Adipocyte (in vitro differentiated cells): ENCODE results near the gene HP1BP3.

Experiments used
- DNase-seq: peaks from one replicate; pipeline ENCODE4 v3.0.0-alpha.2; 2015; ENCODE audit warnings: low read depth
- H3K27me3 ChIP-seq: replicated peaks from 2 replicates; pipeline ENCODE4 v1.7.0; 2013; ENCODE audit warnings: mild to moderate bottlenecking, low read length, moderate library complexity; ENCODE audit not compliant: control insufficient read depth, insufficient read depth
- H3K36me3 ChIP-seq: 2 replicates; pipeline ENCODE4 v1.7.0; 2013; ENCODE audit warnings: low read length, mild to moderate bottlenecking, moderate library complexity; ENCODE audit not compliant: control insufficient read depth, insufficient read depth, severe bottlenecking
- H3K4me1 ChIP-seq: 2 replicates; pipeline ENCODE4 v1.7.0; 2013; ENCODE audit warnings: mild to moderate bottlenecking, low read length, moderate library complexity; ENCODE audit not compliant: control insufficient read depth, insufficient read depth
- H3K4me3 ChIP-seq: 2 replicates; pipeline ENCODE4 v1.7.0; 2013; ENCODE audit warnings: mild to moderate bottlenecking, low read length, moderate library complexity
- H3K9ac ChIP-seq: 2 replicates; pipeline ENCODE4 v1.7.0; 2013; ENCODE audit warnings: mild to moderate bottlenecking, low read length, moderate library complexity
- H3K9me3 ChIP-seq: 2 replicates; pipeline ENCODE4 v1.7.0; 2013; ENCODE audit warnings: mild to moderate bottlenecking, low read length, moderate library complexity; ENCODE audit not compliant: control insufficient read depth

Gene HP1BP3

GRCh38 chr1:20787029-20787839, at the start of gene HP1BP3:
Gene HP1BP3, minus strand, starts transcription at chr1:20787307. Its CDS starts 6,867 bp downstream, at chr1:20780440.
- Histone ChIP-seq H3K9ac (peak within 1 kb of the TSS; percentile 98), H3K27me3 (no peaks in the 10 kb centered on the region), H3K4me3 (peak within 1 kb of the TSS; percentile 90), H3K4me1 (peaks cover 19% of the 10 kb centered on the region), H3K9me3 (no peaks in the 10 kb centered on the region), H3K36me3 (no peaks in the 10 kb centered on the region)
- peak; percentile 91 for DNase-seq

- Histone ChIP-seq H3K4me1 (peaks cover 7% of the 10 kb centered on the region), H3K36me3 (peaks cover 27% of the 10 kb centered on the region), H3K4me3 (no peak overlapping the region), H3K9me3 (no peaks in the 10 kb centered on the region), H3K27me3 (no peaks in the 10 kb centered on the region), H3K9ac (no peak overlapping the region)
- no peak for DNase-seq
Measured at GRCh38 chr1:20836230-20836629, 49.1 kb upstream of the HP1BP3 start.

GRCh38 chr1:20834780-20835179, 47.7 kb upstream of the HP1BP3 start:
- no peaks in the 10 kb centered on the region for H3K27me3 ChIP-seq
- DNase-seq: peak; percentile 16
- no peaks in the 10 kb centered on the region for H3K9me3 ChIP-seq
- no peak overlapping the region for H3K9ac ChIP-seq
- H3K4me3 ChIP-seq: no peak overlapping the region
- peaks cover 12% of the 10 kb centered on the region for H3K36me3 ChIP-seq
- peaks cover 11% of the 10 kb centered on the region for H3K4me1 ChIP-seq

- no peak overlapping the region for H3K9ac ChIP-seq
- no peak overlapping the region for H3K4me3 ChIP-seq
- peaks cover 7% of the 10 kb centered on the region for H3K36me3 ChIP-seq
- H3K9me3 ChIP-seq: no peaks in the 10 kb centered on the region
- peaks cover 15% of the 10 kb centered on the region for H3K4me1 ChIP-seq
- no peaks in the 10 kb centered on the region for H3K27me3 ChIP-seq
- DNase-seq: no peak
Measured at GRCh38 chr1:20834192-20834591, 47.1 kb upstream of the HP1BP3 start.

- no peak overlapping the region for H3K4me3 ChIP-seq
- no peaks in the 10 kb centered on the region for H3K27me3 ChIP-seq
- no peaks in the 10 kb centered on the region for H3K9me3 ChIP-seq
- DNase-seq: no peak
- peaks cover 26% of the 10 kb centered on the region for H3K36me3 ChIP-seq
- H3K4me1 ChIP-seq: peaks cover 8% of the 10 kb centered on the region
- H3K9ac ChIP-seq: no peak overlapping the region
Measured at GRCh38 chr1:20830378-20830777, 43.3 kb upstream of the HP1BP3 start.

- no peak for DNase-seq
- Histone ChIP-seq H3K27me3 (no peaks in the 10 kb centered on the region), H3K36me3 (peaks cover 30% of the 10 kb centered on the region), H3K4me3 (no peak overlapping the region), H3K9ac (no peak overlapping the region), H3K9me3 (no peaks in the 10 kb centered on the region), H3K4me1 (peaks cover 8% of the 10 kb centered on the region)
Measured at GRCh38 chr1:20829946-20830345, 42.8 kb upstream of the HP1BP3 start.

- H3K36me3 ChIP-seq: peaks cover 34% of the 10 kb centered on the region
- H3K27me3 ChIP-seq: no peaks in the 10 kb centered on the region
- peak; percentile 9 for DNase-seq
- no peaks in the 10 kb centered on the region for H3K9me3 ChIP-seq
- no peak overlapping the region for H3K4me3 ChIP-seq
- peaks cover 8% of the 10 kb centered on the region for H3K4me1 ChIP-seq
- no peak overlapping the region for H3K9ac ChIP-seq
Measured at GRCh38 chr1:20829531-20829930, 42.4 kb upstream of the HP1BP3 start.

- H3K4me3 ChIP-seq: no peak overlapping the region
- peaks cover 57% of the 10 kb centered on the region for H3K36me3 ChIP-seq
- DNase-seq: no peak
- no peaks in the 10 kb centered on the region for H3K9me3 ChIP-seq
- no peak overlapping the region for H3K9ac ChIP-seq
- no peaks in the 10 kb centered on the region for H3K4me1 ChIP-seq
- no peaks in the 10 kb centered on the region for H3K27me3 ChIP-seq
Measured at GRCh38 chr1:20823845-20824244, 36.7 kb upstream of the HP1BP3 start.

- no peaks in the 10 kb centered on the region for H3K9me3 ChIP-seq
- no peak overlapping the region for H3K4me3 ChIP-seq
- H3K36me3 ChIP-seq: peaks cover 55% of the 10 kb centered on the region
- no peaks in the 10 kb centered on the region for H3K4me1 ChIP-seq
- H3K9ac ChIP-seq: no peak overlapping the region
- no peaks in the 10 kb centered on the region for H3K27me3 ChIP-seq
- DNase-seq: no peak
Measured at GRCh38 chr1:20821466-20821865, 34.4 kb upstream of the HP1BP3 start.

GRCh38 chr1:20819818-20820217, 32.7 kb upstream of the HP1BP3 start:
- no peak overlapping the region for H3K4me3 ChIP-seq
- H3K4me1 ChIP-seq: no peaks in the 10 kb centered on the region
- no peaks in the 10 kb centered on the region for H3K9me3 ChIP-seq
- H3K9ac ChIP-seq: no peak overlapping the region
- DNase-seq: no peak
- H3K36me3 ChIP-seq: peaks cover 45% of the 10 kb centered on the region
- no peaks in the 10 kb centered on the region for H3K27me3 ChIP-seq

- H3K9me3 ChIP-seq: no peaks in the 10 kb centered on the region
- peaks cover 43% of the 10 kb centered on the region for H3K36me3 ChIP-seq
- no peak overlapping the region for H3K9ac ChIP-seq
- H3K27me3 ChIP-seq: no peaks in the 10 kb centered on the region
- peaks cover 6% of the 10 kb centered on the region for H3K4me1 ChIP-seq
- no peak overlapping the region for H3K4me3 ChIP-seq
- no peak for DNase-seq
Measured at GRCh38 chr1:20814534-20814871, 27.4 kb upstream of the HP1BP3 start.

GRCh38 chr1:20811916-20812315, 24.8 kb upstream of the HP1BP3 start:
- Histone ChIP-seq H3K36me3 (peaks cover 41% of the 10 kb centered on the region), H3K9me3 (no peaks in the 10 kb centered on the region), H3K4me3 (no peak overlapping the region), H3K4me1 (peaks cover 6% of the 10 kb centered on the region), H3K9ac (no peak overlapping the region), H3K27me3 (no peaks in the 10 kb centered on the region)
- DNase-seq: no peak
